ENCODE data around the gene RHO.

The RHO gene

GRCh38 chr3:129549805-129550204 is 21.4 kb downstream of the RHO start:
- Histone ChIP-seq H3K9me3 (ENCODE audit: low read length) (no peaks in the 10 kb centered on the region), H3K9ac (ENCODE audit: low read length) (no peak overlapping the region), H3K4me3 (ENCODE audit: low read depth in 1 of 2, low read length in 2 of 2) (no peak overlapping the region), H3K36me3 (ENCODE audit: insufficient read depth, low read length) (no peaks in the 10 kb centered on the region), H3K27me3 (ENCODE audit: control insufficient read depth in 1 of 2, insufficient read depth in 2 of 2, low read length in 2 of 2) (no peaks in the 10 kb centered on the region), H3K27ac (ENCODE audit: low read depth, low read length) (no peak overlapping the region), H3K4me1 (ENCODE audit: insufficient read depth, low read length) (peaks cover 6% of the 10 kb centered on the region)

- Histone ChIP-seq H3K9me3 (ENCODE audit: low read length) (no peaks in the 10 kb centered on the region), H3K27me3 (ENCODE audit: control insufficient read depth in 1 of 2, insufficient read depth in 2 of 2, low read length in 2 of 2) (no peaks in the 10 kb centered on the region), H3K9ac (ENCODE audit: low read length) (no peak overlapping the region), H3K36me3 (ENCODE audit: insufficient read depth, low read length) (peaks cover 8% of the 10 kb centered on the region), H3K27ac (ENCODE audit: low read depth, low read length) (no peak overlapping the region), H3K4me1 (ENCODE audit: insufficient read depth, low read length) (peaks cover 11% of the 10 kb centered on the region), H3K4me3 (ENCODE audit: low read depth in 1 of 2, low read length in 2 of 2) (no peak overlapping the region)
Measured at GRCh38 chr3:129552287-129553050, 24.0 kb downstream of the RHO start.

- H3K36me3 ChIP-seq (ENCODE audit: insufficient read depth, low read length) = peaks cover 11% of the 10 kb centered on the region
- H3K4me3 ChIP-seq (ENCODE audit: low read depth in 1 of 2, low read length in 2 of 2) = no peak overlapping the region
- peaks cover 16% of the 10 kb centered on the region for H3K4me1 ChIP-seq (ENCODE audit: insufficient read depth, low read length)
- no peak overlapping the region for H3K9ac ChIP-seq (ENCODE audit: low read length)
- no peaks in the 10 kb centered on the region for H3K27me3 ChIP-seq (ENCODE audit: control insufficient read depth in 1 of 2, insufficient read depth in 2 of 2, low read length in 2 of 2)
- H3K9me3 ChIP-seq (ENCODE audit: low read length) = no peaks in the 10 kb centered on the region
- no peak overlapping the region for H3K27ac ChIP-seq (ENCODE audit: low read depth, low read length)
Measured at GRCh38 chr3:129553171-129553570, 24.7 kb downstream of the RHO start.

DNA sequence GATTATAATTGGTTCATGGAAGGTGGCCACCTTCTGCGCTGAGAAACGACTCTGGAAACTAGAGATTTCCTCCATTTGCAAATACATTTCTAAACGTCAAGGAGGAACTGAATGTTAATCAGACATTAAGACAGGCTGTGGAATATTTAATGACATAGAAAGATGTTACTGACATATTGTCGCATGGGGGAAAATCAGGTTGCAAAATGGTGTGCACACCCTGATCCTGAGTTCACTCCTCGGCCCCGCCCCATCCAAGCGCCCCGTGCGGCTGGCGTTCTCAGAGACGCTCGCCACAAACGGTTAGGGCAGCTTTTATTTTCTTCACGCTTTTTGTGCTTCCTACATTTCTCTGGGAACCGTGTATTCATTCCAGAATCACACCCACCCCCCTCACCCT is 25.3 kb downstream of the RHO start:
- Histone ChIP-seq H3K27me3 (ENCODE audit: control insufficient read depth in 1 of 2, insufficient read depth in 2 of 2, low read length in 2 of 2) (no peaks in the 10 kb centered on the region), H3K9ac (ENCODE audit: low read length) (no peak overlapping the region), H3K27ac (ENCODE audit: low read depth, low read length) (no peak overlapping the region), H3K36me3 (ENCODE audit: insufficient read depth, low read length) (peaks cover 11% of the 10 kb centered on the region), H3K4me1 (ENCODE audit: insufficient read depth, low read length) (peaks cover 17% of the 10 kb centered on the region), H3K4me3 (ENCODE audit: low read depth in 1 of 2, low read length in 2 of 2) (no peak overlapping the region), H3K9me3 (ENCODE audit: low read length) (no peaks in the 10 kb centered on the region)

DNA sequence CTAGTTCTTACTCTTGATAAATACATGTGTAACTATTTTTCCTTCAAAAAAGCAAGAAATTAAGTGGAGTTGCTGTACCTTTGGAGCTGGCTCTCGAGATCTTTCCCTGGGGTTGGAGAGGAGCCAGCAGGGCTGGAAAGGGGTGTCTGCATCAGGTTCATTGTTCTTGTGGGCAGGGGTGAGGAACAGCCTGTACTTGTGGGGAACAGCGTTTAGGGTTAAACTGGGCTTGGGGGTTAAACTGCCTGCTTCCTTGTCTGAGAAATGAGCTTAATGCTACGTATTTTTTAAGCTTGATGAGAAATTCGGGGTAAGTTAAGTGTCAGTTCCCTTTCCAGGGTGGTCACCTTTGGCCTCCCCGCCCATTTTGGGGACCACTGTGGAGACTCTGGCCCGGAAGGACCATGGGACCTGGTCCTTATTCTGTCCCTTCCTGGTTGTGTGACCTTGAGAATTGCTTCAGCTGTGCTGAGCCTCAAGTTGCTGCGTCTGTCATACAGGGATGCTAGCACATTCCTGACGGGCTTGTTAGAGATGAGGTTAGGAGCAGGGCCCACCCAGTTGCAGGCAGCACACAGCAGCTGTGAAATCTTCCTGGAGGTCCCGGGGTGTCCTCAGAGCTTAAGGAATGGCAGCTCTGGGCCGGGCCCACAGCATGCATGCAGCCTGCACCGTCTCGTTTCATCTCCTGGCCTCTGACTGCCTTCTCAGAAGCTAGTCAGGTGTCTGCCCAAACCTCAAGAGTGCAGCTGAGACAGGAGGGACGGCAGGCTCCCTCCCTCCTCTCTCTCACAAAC is 26.1 kb downstream of the RHO start:
- no peak overlapping the region for H3K9ac ChIP-seq (ENCODE audit: low read length)
- H3K9me3 ChIP-seq (ENCODE audit: low read length) = no peaks in the 10 kb centered on the region
- H3K27me3 ChIP-seq (ENCODE audit: control insufficient read depth in 1 of 2, insufficient read depth in 2 of 2, low read length in 2 of 2) = no peaks in the 10 kb centered on the region
- peaks cover 11% of the 10 kb centered on the region for H3K36me3 ChIP-seq (ENCODE audit: insufficient read depth, low read length)
- H3K4me3 ChIP-seq (ENCODE audit: low read depth in 1 of 2, low read length in 2 of 2) = no peak overlapping the region
- no peak overlapping the region for H3K27ac ChIP-seq (ENCODE audit: low read depth, low read length)
- H3K4me1 ChIP-seq (ENCODE audit: insufficient read depth, low read length) = peaks cover 19% of the 10 kb centered on the region

GRCh38 chr3:129555153-129555550 is 26.7 kb downstream of the RHO start:
- no peaks in the 10 kb centered on the region for H3K27me3 ChIP-seq (ENCODE audit: control insufficient read depth in 1 of 2, insufficient read depth in 2 of 2, low read length in 2 of 2)
- peaks cover 11% of the 10 kb centered on the region for H3K36me3 ChIP-seq (ENCODE audit: insufficient read depth, low read length)
- H3K9ac ChIP-seq (ENCODE audit: low read length) = no peak overlapping the region
- no peak overlapping the region for H3K4me3 ChIP-seq (ENCODE audit: low read depth in 1 of 2, low read length in 2 of 2)
- H3K4me1 ChIP-seq (ENCODE audit: insufficient read depth, low read length) = peaks cover 22% of the 10 kb centered on the region
- no peak overlapping the region for H3K27ac ChIP-seq (ENCODE audit: low read depth, low read length)
- no peaks in the 10 kb centered on the region for H3K9me3 ChIP-seq (ENCODE audit: low read length)

- Histone ChIP-seq H3K27ac (ENCODE audit: low read depth, low read length) (no peak overlapping the region), H3K9ac (ENCODE audit: low read length) (no peak overlapping the region), H3K36me3 (ENCODE audit: insufficient read depth, low read length) (peaks cover 11% of the 10 kb centered on the region), H3K27me3 (ENCODE audit: control insufficient read depth in 1 of 2, insufficient read depth in 2 of 2, low read length in 2 of 2) (no peaks in the 10 kb centered on the region), H3K9me3 (ENCODE audit: low read length) (no peaks in the 10 kb centered on the region), H3K4me1 (ENCODE audit: insufficient read depth, low read length) (peaks cover 28% of the 10 kb centered on the region), H3K4me3 (ENCODE audit: low read depth in 1 of 2, low read length in 2 of 2) (no peak overlapping the region)
Measured at GRCh38 chr3:129555616-129556357, 27.3 kb downstream of the RHO start.

- H3K27ac ChIP-seq (ENCODE audit: low read depth, low read length) = no peak overlapping the region
Measured at GRCh38 chr3:129556358-129556695, 27.9 kb downstream of the RHO start.

DNA sequence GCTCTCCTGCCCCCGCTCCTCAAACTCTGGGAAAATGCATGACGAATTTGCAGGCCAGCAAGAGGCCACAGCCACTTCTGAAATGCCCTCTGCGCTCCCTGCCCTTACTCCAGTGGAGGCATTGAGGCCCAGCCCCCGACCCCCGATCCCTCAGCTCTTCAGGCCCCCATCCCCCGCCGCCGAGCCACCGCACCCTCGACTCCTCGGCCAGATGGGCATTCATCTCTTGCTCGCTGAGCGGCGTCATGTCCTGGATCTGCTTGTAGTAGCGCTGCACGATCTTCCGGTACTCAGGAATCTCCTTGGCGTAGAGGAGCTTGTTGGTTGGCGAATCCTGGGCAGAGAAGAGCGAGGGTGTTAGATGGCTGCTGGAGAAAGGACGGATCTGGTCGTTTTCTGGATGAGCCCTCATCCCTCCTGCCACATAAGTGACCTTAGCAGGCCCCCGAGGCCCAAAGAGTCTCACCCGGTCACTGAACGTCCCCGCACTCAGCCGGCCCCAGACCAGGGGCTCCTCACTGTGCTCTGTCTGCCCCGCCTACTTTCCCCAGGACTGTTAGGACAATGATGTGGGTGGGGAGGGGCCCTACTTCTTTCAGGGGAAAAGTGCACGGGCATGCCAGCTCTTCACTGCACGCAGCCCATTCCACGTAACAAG is 28.6 kb downstream of the RHO start:
- Histone ChIP-seq H3K9me3 (ENCODE audit: low read length) (no peaks in the 10 kb centered on the region), H3K36me3 (ENCODE audit: insufficient read depth, low read length) (peaks cover 11% of the 10 kb centered on the region), H3K4me1 (ENCODE audit: insufficient read depth, low read length) (peaks cover 41% of the 10 kb centered on the region), H3K27me3 (ENCODE audit: control insufficient read depth in 1 of 2, insufficient read depth in 2 of 2, low read length in 2 of 2) (no peaks in the 10 kb centered on the region), H3K9ac (ENCODE audit: low read length) (no peak overlapping the region), H3K4me3 (ENCODE audit: low read depth in 1 of 2, low read length in 2 of 2) (no peak overlapping the region), H3K27ac (ENCODE audit: low read depth, low read length) (no peak overlapping the region)

More at GRCh38 chr3:129556358-129556695, 27.9 kb downstream of the RHO start:
- no peak overlapping the region for H3K4me3 ChIP-seq (ENCODE audit: low read depth in 1 of 2, low read length in 2 of 2)
- no peaks in the 10 kb centered on the region for H3K9me3 ChIP-seq (ENCODE audit: low read length)
- H3K27me3 ChIP-seq (ENCODE audit: control insufficient read depth in 1 of 2, insufficient read depth in 2 of 2, low read length in 2 of 2) = no peaks in the 10 kb centered on the region
- H3K36me3 ChIP-seq (ENCODE audit: insufficient read depth, low read length) = peaks cover 11% of the 10 kb centered on the region
- H3K9ac ChIP-seq (ENCODE audit: low read length) = no peak overlapping the region
- H3K4me1 ChIP-seq (ENCODE audit: insufficient read depth, low read length) = peaks cover 34% of the 10 kb centered on the region

DNA sequence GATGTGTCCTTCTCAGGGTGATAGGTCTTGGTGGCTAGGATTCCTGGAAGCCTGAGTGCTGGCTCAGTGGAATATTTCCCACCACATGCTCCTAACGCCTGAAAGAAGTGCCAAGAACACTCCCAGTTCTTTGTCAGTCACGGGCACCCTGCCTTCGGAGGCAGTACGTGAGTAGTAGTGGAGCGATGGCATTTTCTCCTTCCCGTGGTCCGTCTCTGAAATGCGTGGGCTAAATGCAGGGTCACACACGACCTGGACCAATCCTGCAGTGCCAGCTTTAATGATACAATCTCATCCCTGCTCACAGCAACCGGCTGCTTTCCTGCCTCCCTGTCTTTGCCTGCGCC is 29.1 kb downstream of the RHO start:
- Histone ChIP-seq H3K9ac (ENCODE audit: low read length) (no peak overlapping the region), H3K4me1 (ENCODE audit: insufficient read depth, low read length) (peaks cover 41% of the 10 kb centered on the region), H3K27ac (ENCODE audit: low read depth, low read length) (no peak overlapping the region), H3K27me3 (ENCODE audit: control insufficient read depth in 1 of 2, insufficient read depth in 2 of 2, low read length in 2 of 2) (no peaks in the 10 kb centered on the region), H3K9me3 (ENCODE audit: low read length) (no peaks in the 10 kb centered on the region), H3K4me3 (ENCODE audit: low read depth in 1 of 2, low read length in 2 of 2) (no peak overlapping the region), H3K36me3 (ENCODE audit: insufficient read depth, low read length) (peaks cover 11% of the 10 kb centered on the region)

- no peak overlapping the region for H3K9ac ChIP-seq (ENCODE audit: low read length)
- H3K4me1 ChIP-seq (ENCODE audit: insufficient read depth, low read length) = peaks cover 41% of the 10 kb centered on the region
- no peak overlapping the region for H3K27ac ChIP-seq (ENCODE audit: low read depth, low read length)
- H3K9me3 ChIP-seq (ENCODE audit: low read length) = no peaks in the 10 kb centered on the region
- H3K4me3 ChIP-seq (ENCODE audit: low read depth in 1 of 2, low read length in 2 of 2) = no peak overlapping the region
- no peaks in the 10 kb centered on the region for H3K27me3 ChIP-seq (ENCODE audit: control insufficient read depth in 1 of 2, insufficient read depth in 2 of 2, low read length in 2 of 2)
- peaks cover 11% of the 10 kb centered on the region for H3K36me3 ChIP-seq (ENCODE audit: insufficient read depth, low read length)
Measured at GRCh38 chr3:129558081-129558771, 29.8 kb downstream of the RHO start.
